DND-41 (cell line): Measurements from ENCODE around the gene PTGDR2.

ENCODE experiments used
- EZH2 ChIP-seq: IDR thresholded peaks from 3 replicates; pipeline ENCODE4 v1.6.1; 2012; ENCODE audit warnings: borderline replicate concordance, low read depth, mild to moderate bottlenecking, moderate library complexity, low read length, inconsistent platforms; ENCODE audit not compliant: severe bottlenecking
- TF ChIP-seq, protein P1 (sequence below): IDR thresholded peaks from 2 replicates; pipeline ENCODE4 v1.5.1; 2012; ENCODE audit warnings: borderline replicate concordance, low read length, moderate library complexity, mild to moderate bottlenecking; ENCODE audit not compliant: poor library complexity, severe bottlenecking; ENCODE audit errors: extremely low read depth

GRCh38 chr11:60880643-60881282 lies 25.0 kb upstream of the PTGDR2 start:
- TF ChIP-seq, protein P1, sequence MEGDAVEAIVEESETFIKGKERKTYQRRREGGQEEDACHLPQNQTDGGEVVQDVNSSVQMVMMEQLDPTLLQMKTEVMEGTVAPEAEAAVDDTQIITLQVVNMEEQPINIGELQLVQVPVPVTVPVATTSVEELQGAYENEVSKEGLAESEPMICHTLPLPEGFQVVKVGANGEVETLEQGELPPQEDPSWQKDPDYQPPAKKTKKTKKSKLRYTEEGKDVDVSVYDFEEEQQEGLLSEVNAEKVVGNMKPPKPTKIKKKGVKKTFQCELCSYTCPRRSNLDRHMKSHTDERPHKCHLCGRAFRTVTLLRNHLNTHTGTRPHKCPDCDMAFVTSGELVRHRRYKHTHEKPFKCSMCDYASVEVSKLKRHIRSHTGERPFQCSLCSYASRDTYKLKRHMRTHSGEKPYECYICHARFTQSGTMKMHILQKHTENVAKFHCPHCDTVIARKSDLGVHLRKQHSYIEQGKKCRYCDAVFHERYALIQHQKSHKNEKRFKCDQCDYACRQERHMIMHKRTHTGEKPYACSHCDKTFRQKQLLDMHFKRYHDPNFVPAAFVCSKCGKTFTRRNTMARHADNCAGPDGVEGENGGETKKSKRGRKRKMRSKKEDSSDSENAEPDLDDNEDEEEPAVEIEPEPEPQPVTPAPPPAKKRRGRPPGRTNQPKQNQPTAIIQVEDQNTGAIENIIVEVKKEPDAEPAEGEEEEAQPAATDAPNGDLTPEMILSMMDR = no peak
- TF ChIP-seq EZH2 = no peak
